Activated CD4-positive, alpha-beta T cell treated with anti-CD3 and anti-CD28 coated beads, Interleukin-2, Interleukin-4, amounts not matched to agents 100 ng/mL and 50 ng/mL, durations not matched to agents 16 hours and 8 hours (primary cell): Measurements from ENCODE around the gene PTPRN2.

Experiments used
- DNase-seq: peaks from one replicate; pipeline ENCODE4 v3.0.0-alpha.2; 2020; ENCODE audit warnings: low spot score

PTPRN2 gene

DNA sequence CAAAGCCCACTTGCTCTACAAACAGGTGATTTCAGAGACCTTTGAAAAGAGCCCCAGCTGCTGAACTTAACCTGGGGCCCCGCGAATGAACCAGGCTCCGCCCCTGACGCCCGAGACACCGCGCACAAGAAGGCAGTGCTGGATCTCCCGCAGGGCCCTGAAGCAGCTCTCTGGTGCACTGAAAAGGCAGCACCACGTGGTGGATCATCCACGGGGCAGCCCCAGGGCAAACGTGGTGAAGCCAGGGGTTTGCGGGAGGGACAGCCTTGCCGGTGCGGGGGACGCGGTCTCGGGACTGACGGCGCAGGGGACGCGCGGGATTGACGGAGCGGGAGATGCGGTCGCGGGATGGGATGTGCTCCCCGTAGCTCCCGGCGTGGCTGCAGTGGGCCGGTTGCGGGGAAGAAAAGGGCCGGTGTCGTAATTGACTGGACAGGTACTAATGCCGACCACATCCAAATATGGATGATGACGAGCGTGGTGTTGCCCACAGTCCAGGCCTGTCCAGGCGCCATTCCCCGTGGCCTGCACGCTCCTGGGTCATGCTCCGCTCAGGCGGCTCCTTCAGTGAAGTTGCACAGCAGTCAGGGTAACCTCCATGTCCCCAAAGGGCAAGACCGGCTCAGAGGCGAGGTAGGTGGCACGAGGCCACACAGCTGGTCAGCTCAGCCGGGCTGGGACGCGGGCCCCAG lies 829.7 kb downstream of the PTPRN2 start:
- no peak for DNase-seq

- no peak for DNase-seq
Measured at GRCh38 chr7:157757211-157757610, 830.4 kb downstream of the PTPRN2 start.

DNA sequence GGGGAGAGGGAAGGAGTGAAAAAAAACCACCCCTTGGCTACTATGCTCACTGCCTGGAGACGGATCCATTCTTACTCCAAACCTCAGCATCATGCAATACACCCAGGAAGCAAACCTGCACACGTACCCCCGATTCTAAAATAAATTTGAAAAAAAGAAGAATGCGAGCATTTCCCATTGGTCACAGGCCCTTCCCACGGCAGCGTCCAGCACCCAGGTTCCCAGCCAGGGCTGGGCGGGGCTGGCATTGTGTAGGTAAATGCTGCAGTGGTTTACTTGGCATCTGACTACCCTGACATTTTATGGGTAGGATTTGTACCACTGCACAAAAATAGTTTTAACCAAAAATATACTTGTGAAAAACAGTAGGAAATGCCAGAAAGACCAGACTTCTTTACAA lies 831.9 kb downstream of the PTPRN2 start:
- no peak for DNase-seq

- DNase-seq = no peak
Measured at GRCh38 chr7:157754416-157754790, 833.2 kb downstream of the PTPRN2 start.

GRCh38 chr7:157753713-157754415 lies 833.8 kb downstream of the PTPRN2 start:
- DNase-seq = no peak

DNA sequence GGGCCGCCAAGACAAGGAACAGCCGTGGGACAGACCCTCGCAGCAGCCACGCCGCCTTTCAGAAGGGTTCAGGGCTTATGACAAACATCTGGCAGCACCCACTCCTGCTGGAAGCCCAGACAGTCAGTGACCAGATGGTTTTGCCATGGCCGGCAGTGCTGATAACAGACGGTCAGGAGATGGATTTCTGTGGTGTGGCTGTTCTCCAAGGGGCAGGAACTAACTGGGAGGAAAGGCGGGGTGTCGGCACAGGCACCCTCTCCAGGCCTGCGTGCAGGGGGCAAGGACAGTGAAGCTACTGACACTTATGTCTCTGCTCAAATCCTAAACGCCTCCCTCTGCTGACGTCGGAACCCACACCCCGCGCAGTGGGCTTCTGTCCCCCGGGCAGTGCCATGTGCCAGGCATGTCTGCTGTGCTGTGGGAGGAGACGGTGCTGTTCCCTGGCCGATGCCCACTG lies 834.8 kb downstream of the PTPRN2 start:
- DNase-seq = no peak

- DNase-seq = no peak
Measured at GRCh38 chr7:157751951-157752673, 835.5 kb downstream of the PTPRN2 start.

GRCh38 chr7:157751406-157751805 lies 836.2 kb downstream of the PTPRN2 start:
- DNase-seq = no peak

DNA sequence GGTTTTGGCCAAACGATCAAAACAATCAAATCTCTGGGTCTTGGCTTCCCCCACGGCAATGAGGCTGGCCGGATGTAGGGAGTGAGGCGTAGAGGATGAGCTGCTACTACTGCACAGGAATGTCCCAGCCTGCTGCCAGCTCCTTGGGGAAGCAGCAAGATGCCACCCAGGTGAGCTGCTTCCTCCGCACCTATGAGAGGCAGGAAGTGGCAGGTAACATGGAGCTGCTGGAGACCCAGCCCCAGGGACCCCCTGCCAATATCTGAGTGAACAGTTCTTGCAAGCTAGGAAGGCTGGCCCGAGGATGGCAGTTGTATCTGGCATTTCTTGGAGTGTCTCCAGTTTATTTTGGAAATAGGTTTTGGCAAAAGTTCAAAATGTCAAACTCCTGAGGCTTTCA lies 837.3 kb downstream of the PTPRN2 start:
- DNase-seq = no peak

- no peak for DNase-seq
Measured at GRCh38 chr7:157745721-157746709, 841.6 kb downstream of the PTPRN2 start.

DNA sequence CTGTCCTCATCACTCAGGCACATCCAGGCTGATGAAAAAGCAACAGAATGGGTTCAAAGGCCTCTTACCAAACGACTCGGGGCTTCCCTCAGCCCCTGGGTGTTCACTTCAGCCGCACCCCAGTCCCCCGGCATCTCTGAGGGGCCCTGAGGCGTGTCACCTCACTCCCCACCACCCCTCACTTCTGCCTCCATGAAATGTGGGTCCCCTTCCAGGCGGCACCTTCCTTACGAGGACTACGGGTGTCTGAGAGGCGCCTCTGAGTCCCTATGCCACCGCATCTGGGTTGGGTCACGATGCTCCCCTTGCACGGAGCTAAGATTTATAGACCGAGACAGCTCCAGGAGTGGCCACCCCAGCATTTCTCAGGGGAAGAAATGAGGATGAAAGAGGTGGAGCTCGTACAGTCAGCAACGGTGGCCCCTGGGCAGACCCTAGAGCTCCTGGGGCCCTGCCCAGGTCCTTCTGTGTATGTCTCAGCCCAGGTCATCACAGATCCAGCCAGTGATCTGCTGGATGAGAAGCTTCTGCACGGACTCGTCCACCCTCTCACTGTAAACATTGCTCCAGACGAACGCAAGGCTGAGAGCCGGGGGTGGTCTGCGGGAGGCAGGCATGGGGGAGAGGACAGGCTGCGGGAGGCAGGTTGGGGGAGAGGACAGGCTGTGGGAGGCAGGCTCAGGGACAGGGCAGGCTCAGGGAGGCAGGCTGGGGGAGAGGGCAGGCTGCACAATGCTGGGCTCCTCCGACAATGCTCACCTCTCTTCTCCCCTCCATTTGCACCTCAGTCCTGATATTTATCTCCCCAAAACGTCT lies 842.6 kb downstream of the PTPRN2 start:
- DNase-seq = no peak

GRCh38 chr7:157743781-157744525 lies 843.7 kb downstream of the PTPRN2 start:
- no peak for DNase-seq

DNA sequence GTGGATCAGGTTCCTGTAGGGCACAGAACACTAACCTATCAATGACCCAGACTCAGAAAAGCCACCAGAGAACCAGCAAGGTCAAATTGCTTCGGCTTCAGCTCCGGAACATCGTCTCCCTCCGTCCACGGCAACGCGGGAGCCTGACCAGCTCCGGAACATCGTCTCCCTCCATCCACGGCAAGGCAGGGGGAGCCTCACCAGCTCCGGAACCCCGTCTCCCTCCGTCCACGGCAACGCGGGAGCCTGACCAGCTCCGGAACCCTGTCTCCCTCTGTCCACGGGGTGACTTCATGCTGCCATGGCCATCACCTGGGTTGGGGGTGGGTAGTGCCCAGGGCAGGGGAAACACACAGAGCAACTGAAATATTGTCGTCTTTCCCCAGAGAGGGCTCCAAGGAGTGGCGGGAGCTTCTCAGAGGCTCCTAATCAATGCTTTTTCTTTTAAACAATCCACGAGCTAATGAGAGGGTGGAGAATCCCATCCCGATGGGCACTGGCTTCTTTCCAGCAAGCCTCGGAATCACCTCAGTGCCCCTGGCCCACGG lies 847.3 kb downstream of the PTPRN2 start:
- DNase-seq = no peak

DNA sequence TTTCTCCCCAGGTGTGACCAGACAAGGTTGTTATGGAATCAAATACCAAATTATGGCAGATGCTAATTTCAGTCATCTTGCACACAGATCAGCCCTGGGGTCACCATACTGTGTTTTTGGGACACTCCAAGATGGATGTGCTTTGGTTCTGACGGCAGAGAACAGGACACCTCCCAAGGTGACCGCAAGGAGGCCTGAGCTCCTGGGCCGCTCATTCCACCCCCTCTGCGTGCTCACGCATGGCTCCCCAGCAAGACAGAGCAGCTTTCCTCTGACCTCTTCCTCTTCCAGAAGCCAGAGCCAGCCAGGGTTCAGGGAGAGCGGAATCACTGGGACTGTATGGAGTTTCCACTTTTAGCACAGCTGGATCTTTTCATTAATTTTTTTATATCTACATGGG lies 848.0 kb downstream of the PTPRN2 start:
- no peak for DNase-seq

DNA sequence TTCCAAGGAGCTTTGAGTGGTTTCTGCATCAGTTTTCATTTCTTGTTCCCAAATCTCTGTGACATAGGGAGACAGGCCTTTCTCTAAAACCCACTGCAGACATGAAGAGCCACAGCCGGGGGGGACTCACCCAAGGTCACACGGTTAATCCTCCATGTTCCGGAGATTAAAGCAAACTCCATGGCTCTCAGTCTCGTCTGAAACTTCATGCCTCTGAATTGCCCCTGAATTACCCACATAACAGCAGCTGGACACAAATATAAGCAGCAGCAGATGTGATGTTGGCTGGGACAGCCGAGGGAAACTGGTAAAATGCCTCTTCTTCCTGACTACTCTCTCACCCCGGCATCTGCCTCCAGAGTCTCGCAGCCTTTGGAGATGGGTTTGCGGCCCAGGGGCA lies 848.6 kb downstream of the PTPRN2 start:
- DNase-seq = no peak

DNA sequence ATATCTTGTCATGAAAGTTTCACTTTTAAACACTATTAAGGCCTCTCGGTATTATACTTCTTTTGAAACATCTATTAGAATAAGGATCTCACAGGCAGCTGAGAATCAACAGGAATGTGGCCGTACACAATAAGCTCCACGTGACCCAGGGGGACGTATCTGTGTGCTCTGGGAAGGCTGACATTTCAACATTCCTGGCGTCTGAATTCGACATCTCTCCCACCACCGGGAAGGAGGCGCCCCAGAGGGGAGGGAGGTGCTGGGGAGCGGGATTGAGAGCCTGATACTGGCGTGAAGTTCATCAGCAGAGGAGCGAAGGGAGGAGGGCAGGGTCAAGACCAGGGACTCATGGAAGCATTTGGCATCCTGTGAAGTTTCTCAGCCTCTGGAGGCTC lies 849.6 kb downstream of the PTPRN2 start:
- no peak for DNase-seq

DNA sequence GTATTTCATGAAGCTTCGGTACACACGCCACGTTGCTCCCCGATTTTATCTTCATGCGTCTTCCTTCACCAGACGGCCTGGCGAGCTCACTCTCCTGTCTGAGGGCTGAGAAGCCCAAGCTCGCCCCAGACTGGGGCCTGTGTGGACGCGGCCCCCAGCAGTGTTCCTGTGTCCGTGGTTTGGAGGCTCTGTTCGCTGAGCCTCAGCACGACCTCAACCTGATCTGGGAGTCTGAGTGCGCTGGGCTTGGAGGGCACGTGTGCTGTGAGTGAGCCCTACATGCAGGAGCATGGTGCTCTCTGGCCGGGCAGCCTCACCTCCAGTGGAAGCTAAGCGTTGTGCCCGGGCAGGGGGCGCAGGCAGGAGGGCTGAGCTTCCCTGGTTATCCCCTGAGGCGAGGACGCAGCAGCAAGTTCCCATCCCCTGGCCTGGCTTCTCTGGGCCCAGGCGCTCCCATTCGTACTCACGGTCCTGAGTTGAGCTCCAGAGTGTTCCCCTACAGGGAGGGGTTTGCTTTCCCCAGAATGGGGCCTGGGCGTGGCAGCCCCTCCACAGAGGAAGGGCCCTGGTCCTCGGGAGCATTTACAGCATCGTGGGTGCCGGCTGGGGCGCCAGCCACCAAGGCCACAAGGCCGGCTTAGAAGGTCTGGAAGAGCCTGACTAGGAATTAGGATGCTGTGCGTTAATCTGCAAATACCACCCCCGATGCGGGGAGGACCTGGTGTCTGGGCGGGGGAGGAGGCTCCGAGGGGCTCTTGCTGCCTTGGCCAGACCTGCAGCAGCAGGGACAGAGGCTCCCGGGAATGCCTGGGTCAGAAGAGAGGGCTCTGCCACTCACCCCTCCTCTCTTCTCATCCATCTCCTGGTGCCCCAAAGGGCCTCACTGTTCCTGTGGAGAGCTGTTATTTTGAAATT lies 850.2 kb downstream of the PTPRN2 start:
- no peak for DNase-seq

DNA sequence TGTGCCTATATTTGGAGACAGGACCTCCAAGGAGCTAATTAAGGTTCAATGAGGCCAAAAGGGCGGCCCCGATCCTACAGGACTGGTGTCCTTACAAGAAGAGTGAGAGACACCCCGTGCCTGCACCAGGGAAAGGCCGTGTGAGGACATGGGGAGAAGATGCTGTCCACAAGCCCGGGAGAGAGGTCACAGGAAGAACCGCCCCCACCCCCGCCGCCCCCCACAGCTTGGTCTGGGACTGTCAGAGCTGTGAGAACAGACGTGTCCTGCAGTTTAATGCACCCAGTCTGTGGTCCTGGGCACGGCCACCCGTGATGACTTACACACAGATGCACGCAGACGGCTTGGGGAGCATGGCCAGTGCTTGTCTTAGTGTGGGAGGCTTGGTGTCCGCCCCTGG lies 851.3 kb downstream of the PTPRN2 start:
- DNase-seq = no peak

GRCh38 chr7:157735826-157736225 lies 851.8 kb downstream of the PTPRN2 start:
- no peak for DNase-seq
